HCT116 (cell line): ENCODE results near the gene TBCD. TPM values are rescaled to one million over a fixed set of nuclear protein-coding genes. Genes with fewer than 3 reads are reported as not detected.
A peak's percentile ranks its signal among the peaks of the same experiment; 100 is the strongest.

Source experiments
- ATAC-seq: fragments of 200-7000 bp; cut with Tn5 transposase; 2 replicates; pipeline ENCODE4 v1.9.1; 2020; ENCODE audit warnings: mild to moderate bottlenecking, moderate library complexity
- BruUV-seq: library from RNA; stranded (reverse); fragments of 400-500 nt; replicated peaks from 2 replicates; lab custom pipeline; 2021; lab: Mats Ljungman, UMichigan
- CTCF ChIA-PET: fragments of 300-600 bp; sonication (Branson Sonifier 250); formaldehyde crosslinking; loops from one replicate; lab custom pipeline; 2021; ENCODE audit warnings: antibody characterized with exemption; lab: Charles Lee
- POLR2A ChIA-PET: fragments of 300-600, 350-600 bp; sonication (Branson Sonifier 250); formaldehyde crosslinking; loops from one replicate; lab custom pipeline; 2021; ENCODE audit warnings: antibody characterized with exemption; lab: Charles Lee
- RAD21 ChIA-PET, 2 experiments: fragments of 300-600 bp; sonication (Branson Sonifier 250); formaldehyde crosslinking; loops; one replicate each; lab custom pipeline; 2023; ENCODE audit warnings: low total read pairs in 2 of 2; ENCODE audit not compliant: uncharacterized antibody in 2 of 2, unreplicated experiment in 2 of 2, low non-redundant PET in 1 of 2; lab: Charles Lee
- DNase-seq: peaks from one replicate; pipeline ENCODE4 v3.0.0-alpha.2; 2010; ENCODE audit warnings: low read depth, low spot score
- H2AFZ ChIP-seq: fragments of 200-600 bp; shearing (Covaris generic), sonication (generic); 2 replicates; pipeline ENCODE4 v1.6.1; 2017; ENCODE audit warnings: low read depth, mixed run types, mixed read lengths, antibody characterized with exemption, low read length; ENCODE audit not compliant: poor library complexity, severe bottlenecking
- H3K27ac ChIP-seq: 2 replicates; pipeline ENCODE4 v1.5.1; 2012; ENCODE audit warnings: low read depth, low read length
- H3K27me3 ChIP-seq: fragments of 200-600 bp; sonication (generic); 2 replicates; pipeline ENCODE4 v1.6.1; 2016; ENCODE audit warnings: mixed run types, low read length, mixed read lengths; ENCODE audit not compliant: insufficient read depth
- H3K36me3 ChIP-seq, 2 experiments: fragments of 200-500 bp in 1 of 2; fragments of 200-600 bp in 1 of 2; sonication (Bioruptor generic) in 1 of 2; sonication (generic) in 1 of 2; 2 replicates each; pipeline versions ENCODE4 v1.5.1 to v1.6.1; 2014 to 2016; ENCODE audit warnings: low read length in 2 of 2, inconsistent platforms in 1 of 2, mixed read lengths in 1 of 2, mixed run types in 1 of 2; ENCODE audit not compliant: insufficient read depth in 2 of 2, control insufficient read depth in 1 of 2
- H3K4me1 ChIP-seq, 2 experiments: fragments of 200-600 bp in 1 of 2; sonication (generic) in 1 of 2; 2 replicates each; pipeline versions ENCODE4 v1.5.1 to v1.6.1; 2012 to 2017; ENCODE audit warnings: low read length in 2 of 2, inconsistent platforms in 1 of 2, mild to moderate bottlenecking in 1 of 2, mixed read lengths in 1 of 2, mixed run types in 1 of 2, moderate library complexity in 1 of 2; ENCODE audit not compliant: insufficient read depth in 2 of 2, control insufficient read depth in 1 of 2
- H3K4me2 ChIP-seq: fragments of 200-600 bp; sonication (generic); 2 replicates; pipeline ENCODE4 v1.6.1; 2017; ENCODE audit warnings: mixed run types, low read length, mixed read lengths
- H3K4me3 ChIP-seq, 2 experiments: fragments of 200-600 bp in 1 of 2; sonication (generic) in 1 of 2; replicated peaks in 1 of 2; 2 replicates each; pipeline ENCODE4 v1.5.1; 2011 to 2016; ENCODE audit warnings: low read length in 2 of 2, control low read depth in 1 of 2, low read depth in 1 of 2, mild to moderate bottlenecking in 1 of 2, mixed read lengths in 1 of 2, mixed run types in 1 of 2
- H3K79me2 ChIP-seq: fragments of 200-600 bp; sonication (generic); 2 replicates; pipeline ENCODE4 v1.6.1; 2017; ENCODE audit warnings: mild to moderate bottlenecking, mixed run types, low read length, moderate library complexity, mixed read lengths; ENCODE audit not compliant: insufficient read depth
- H3K9ac ChIP-seq: fragments of 200-600 bp; sonication (generic); 2 replicates; pipeline ENCODE4 v1.6.1; 2016; ENCODE audit warnings: low read length, mixed read lengths
- H3K9me2 ChIP-seq: fragments of 200-600 bp; sonication (generic), shearing (Covaris generic); 2 replicates; pipeline ENCODE4 v1.6.1; 2017; ENCODE audit warnings: mixed run types, mild to moderate bottlenecking, moderate library complexity; ENCODE audit not compliant: insufficient read depth
- H3K9me3 ChIP-seq, 2 experiments: fragments of 200-500 bp in 1 of 2; fragments of 200-600 bp in 1 of 2; sonication (Bioruptor generic) in 1 of 2; sonication (generic) in 1 of 2; 2 replicates each; pipeline ENCODE4 v1.6.1; 2014 to 2017; ENCODE audit warnings: low read length in 2 of 2, mixed read lengths in 2 of 2, inconsistent platforms in 1 of 2, low read depth in 1 of 2, mild to moderate bottlenecking in 1 of 2, mixed run types in 1 of 2, moderate library complexity in 1 of 2; ENCODE audit not compliant: control insufficient read depth in 1 of 2, insufficient read depth in 1 of 2
- H4K20me1 ChIP-seq: fragments of 200-600 bp; sonication (generic), shearing (Covaris generic); 2 replicates; pipeline ENCODE4 v1.6.1; 2017; ENCODE audit warnings: mixed run types, mild to moderate bottlenecking, moderate library complexity; ENCODE audit not compliant: insufficient read depth
- ATF3 ChIP-seq: IDR thresholded peaks from 2 replicates; pipeline ENCODE4 v1.6.1; 2012
- EGR1 ChIP-seq: IDR thresholded peaks from 2 replicates; pipeline ENCODE4 v1.6.1; 2012; ENCODE audit warnings: low read depth
- EZH2 ChIP-seq: fragments of 200-600 bp; sonication (generic); IDR thresholded peaks from 2 replicates; pipeline ENCODE4 v1.6.1; 2017; ENCODE audit warnings: antibody characterized with exemption, mixed run types
- FOSL1 ChIP-seq: IDR thresholded peaks from 2 replicates; pipeline ENCODE4 v1.6.1; 2012; ENCODE audit warnings: low read depth
- JUND ChIP-seq: IDR thresholded peaks from 2 replicates; pipeline ENCODE4 v1.6.1; 2012
- MAX ChIP-seq: IDR thresholded peaks from 2 replicates; pipeline ENCODE4 v1.6.1; 2012
- POLR2A ChIP-seq: IDR thresholded peaks from 2 replicates; pipeline ENCODE4 v1.7.0; 2011; ENCODE audit warnings: borderline replicate concordance; ENCODE audit not compliant: insufficient read depth, insufficient read length; ENCODE audit errors: extremely low read depth
- POLR2AphosphoS5 ChIP-seq: IDR thresholded peaks from 2 replicates; pipeline ENCODE4 v1.6.1; 2011; ENCODE audit warnings: mild to moderate bottlenecking, low read depth, low read length, moderate library complexity
- REST ChIP-seq: IDR thresholded peaks from 2 replicates; pipeline ENCODE4 v1.6.1; 2012; ENCODE audit warnings: low read depth
- SIN3A ChIP-seq: IDR thresholded peaks from 2 replicates; pipeline ENCODE4 v1.6.1; 2012; ENCODE audit warnings: low read depth
- SRF ChIP-seq: IDR thresholded peaks from 2 replicates; pipeline ENCODE4 v1.6.1; 2012; ENCODE audit warnings: low read depth
- TCF7L2 ChIP-seq: IDR thresholded peaks from 2 replicates; pipeline ENCODE4 v1.7.0; 2011; ENCODE audit warnings: borderline replicate concordance, inconsistent platforms; ENCODE audit not compliant: insufficient read depth, insufficient read length; ENCODE audit errors: extremely low read depth
- YY1 ChIP-seq: IDR thresholded peaks from 2 replicates; pipeline ENCODE4 v1.6.1; 2011; ENCODE audit warnings: low read length, low read depth, moderate library complexity, mild to moderate bottlenecking; ENCODE audit not compliant: insufficient replicate concordance; ENCODE audit errors: extremely low read depth
- intact Hi-C: fragments of 100-400 bp; cut with micrococcal nuclease; formaldehyde crosslinking; loops from 2 replicates; pipeline ENCODE4 v1.10.0; 2022
- total RNA-seq: library from RNA; stranded (reverse); gene quantifications from one replicate; pipeline ENCODE4 v1.2.1, GENCODE V29; 2021; ENCODE audit not compliant: unreplicated experiment

The TBCD gene
- total RNA-seq, 1 experiment from 2014 or later: 152 TPM

- CTCF ChIA-PET: no interaction called here
These were observed 49.6 kb downstream of the TBCD start for GRCh38 chr17:82801377-82801970.

More at GRCh38 chr17:82801377-82801970, 49.6 kb downstream of the TBCD start:
- Histone ChIP-seq H3K9me3 (no peaks in the 10 kb centered on the region), H2AFZ (no peak overlapping the region), H3K9ac (no peak overlapping the region), H3K4me3 (no peak overlapping the region), H3K36me3 (peaks cover 3 to 13% of the 10 kb centered on the region in 2 experiments; a peak in 2 of 4 replicates), H4K20me1 (0 out of 2 replicates have a peak, but pooled peaks cover 4% of the 10 kb centered on the region), H3K4me2 (no peak overlapping the region), H3K27me3 (no peaks in the 10 kb centered on the region), H3K9me2 (no peaks in the 10 kb centered on the region), H3K4me1 (no peaks in the 10 kb centered on the region)
- no peak for ATAC-seq
- DNase-seq: no peak
- intact Hi-C loops: no loop called here
- POLR2A ChIA-PET: no interaction called here
- RAD21 ChIA-PET: no interaction called here
- TF ChIP-seq SRF (no peak), JUND (no peak), YY1 (no peak), POLR2A (no peak), EZH2 (no peak), TCF7L2 (no peak), MAX (no peak), REST (no peak), EGR1 (no peak), ATF3 (no peak), SIN3A (no peak), POLR2AphosphoS5 (no peak), FOSL1 (no peak)
- TF ChIP-seq, all 23 proteins: peak for 0
- BruUV-seq: no TSS peak
- Histone ChIP-seq H3K79me2 (peaks cover 34% of the 10 kb centered on the region), H3K27ac (peak overlapping the region; percentile 44; the same call in 1 of the 2 replicates)
